Measurements from ENCODE around the gene TEPSIN.

Gene TEPSIN

GRCh38 chr17:81238815-81239713, at the start of gene TEPSIN, which contains the start of gene NDUFAF8:
Gene TEPSIN (minus strand): TSS chr17:81239055. CDS start chr17:81239033, 22 bp downstream.
Gene NDUFAF8 (plus strand): TSS chr17:81239318. CDS start chr17:81239364, 46 bp downstream.
- peak; percentile 99 for DNase-seq

DNA sequence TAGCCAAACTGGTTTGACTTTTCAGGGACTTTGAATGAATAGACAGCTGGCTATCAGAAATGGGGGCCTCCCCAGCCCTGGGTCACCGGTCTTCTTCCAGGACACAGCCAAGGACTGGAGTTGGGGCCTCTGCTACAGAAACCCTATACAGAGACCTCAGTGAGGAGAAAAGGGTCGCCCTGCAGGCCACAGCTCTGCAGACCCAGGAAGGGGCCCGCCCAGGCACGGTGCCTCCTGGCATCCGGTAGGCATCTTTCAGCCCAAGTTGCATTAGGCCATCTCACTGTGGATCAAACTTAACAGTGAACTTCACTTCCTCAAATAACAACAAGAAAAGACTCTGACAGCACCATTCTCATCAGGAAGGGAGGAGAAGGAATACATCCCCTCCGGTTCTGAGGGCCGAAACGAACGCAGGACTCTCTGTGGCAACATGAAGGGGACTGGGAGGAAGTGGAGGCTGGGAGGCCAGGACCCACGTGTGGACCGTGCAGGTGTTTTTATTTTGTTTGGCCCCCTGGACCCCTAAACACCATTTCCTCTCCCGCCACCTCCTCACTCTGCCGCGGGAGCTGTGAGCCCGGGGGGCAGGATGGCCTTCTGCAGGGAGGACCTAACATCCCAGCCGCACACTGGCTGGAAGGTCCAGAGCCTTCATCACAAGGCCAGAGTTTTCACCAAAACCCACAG, 49.0 kb upstream of the TEPSIN start:
- DNase-seq, result no peak

DNA sequence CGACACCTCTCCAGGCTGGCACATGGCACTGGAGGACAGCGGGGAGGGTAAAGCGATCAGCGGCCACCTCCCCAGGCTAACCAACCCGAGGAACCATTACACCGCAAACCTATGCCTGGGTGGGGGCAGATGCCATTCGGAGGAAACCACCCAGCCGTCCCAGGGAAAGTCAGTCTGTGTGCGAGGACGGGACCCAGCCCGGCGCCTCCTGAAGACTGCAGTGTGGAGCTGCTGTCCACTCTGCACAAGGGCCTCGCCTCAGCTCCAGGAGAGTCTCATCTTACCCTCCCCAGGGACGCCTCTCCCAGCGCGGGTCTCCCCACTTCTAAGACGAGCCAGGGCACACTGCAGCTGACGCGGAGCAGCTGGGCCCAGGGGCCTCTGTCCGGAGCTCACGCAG, 48.3 kb upstream of the TEPSIN start:
- no peak for DNase-seq

DNA sequence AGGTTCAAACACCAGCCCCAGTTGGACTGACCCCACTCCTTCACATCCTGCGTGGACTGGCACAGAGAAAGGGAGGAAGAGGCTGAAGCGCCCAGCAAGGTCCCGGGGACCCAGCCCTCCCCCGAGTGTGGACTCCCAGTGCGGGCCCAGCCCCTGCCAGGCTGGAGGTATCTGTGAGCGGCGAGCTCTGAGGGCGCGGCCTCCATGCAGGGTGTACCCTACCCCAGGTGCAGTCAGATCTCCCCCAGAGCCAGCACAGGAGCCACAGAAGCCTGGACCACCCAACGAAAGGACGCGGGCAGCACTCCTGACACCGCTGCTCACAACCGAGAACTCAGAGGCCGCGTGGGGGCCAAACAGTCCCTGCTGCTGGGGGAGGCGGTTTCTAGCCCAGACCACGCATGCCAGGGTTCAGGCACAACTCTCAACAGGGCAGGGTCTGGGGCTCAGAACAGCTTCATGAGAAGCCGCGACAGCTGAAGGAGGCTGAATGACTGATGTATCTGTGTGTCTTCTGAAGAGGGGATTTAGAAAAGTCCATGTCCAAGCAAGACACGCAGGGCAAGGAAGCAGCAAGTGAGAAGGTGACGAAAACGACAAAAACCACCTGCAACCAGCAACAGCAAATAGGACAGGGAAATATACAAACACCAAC, 47.8 kb upstream of the TEPSIN start:
- no peak for DNase-seq

DNA sequence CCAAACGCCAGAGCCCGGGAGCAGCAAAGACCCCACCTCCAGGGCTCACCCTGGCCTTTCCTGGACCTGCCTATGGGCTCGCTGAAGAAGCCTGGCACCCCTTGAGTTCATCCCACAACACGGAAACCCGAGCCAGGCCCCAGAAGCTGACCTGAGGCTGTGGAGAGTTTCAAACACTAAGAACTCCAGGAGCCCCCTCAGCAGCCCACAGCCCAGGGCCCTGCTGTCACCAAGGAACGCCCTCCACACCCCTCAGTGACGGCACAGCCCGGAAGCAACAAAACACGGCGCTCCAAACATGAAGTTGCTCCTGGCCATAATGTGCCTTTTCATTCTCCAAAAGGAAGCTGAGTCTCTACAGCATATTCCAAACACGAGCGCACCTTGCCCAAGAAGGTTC, 47.0 kb upstream of the TEPSIN start:
- no peak for DNase-seq

DNA sequence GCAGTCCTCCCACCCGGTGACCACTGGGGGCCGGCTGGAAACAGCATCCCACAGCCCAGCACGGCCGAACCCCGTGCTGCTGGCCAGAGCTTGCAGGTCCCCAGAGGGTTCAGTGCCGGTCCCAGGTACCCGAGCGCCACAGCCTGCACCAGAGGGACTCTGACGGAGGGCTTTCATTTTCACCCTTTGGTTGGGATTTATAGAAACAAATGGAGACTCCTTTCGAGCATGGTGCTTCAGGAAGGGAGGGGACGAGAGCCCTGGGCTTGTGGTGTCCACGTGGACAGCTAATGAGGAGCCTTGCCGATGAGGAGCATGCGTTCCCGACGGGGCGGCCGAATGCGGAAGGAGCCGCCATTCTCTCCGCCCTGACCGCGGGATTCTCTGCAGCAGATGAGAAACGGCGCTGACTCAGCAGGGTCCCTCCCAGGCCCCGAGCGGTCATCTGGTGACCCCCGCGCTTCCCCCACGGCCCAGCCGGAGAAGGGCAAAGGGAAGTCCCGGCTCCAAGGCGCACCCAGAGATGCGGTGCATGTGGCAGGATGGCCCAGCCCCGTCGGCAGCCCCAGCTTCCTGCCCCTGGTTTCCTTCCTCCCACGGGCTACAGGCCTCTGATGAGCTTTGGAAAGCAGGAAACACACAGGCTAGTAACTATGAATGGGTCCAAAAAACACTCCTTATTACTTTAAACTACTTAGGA, 46.5 kb upstream of the TEPSIN start:
- no peak for DNase-seq

DNA sequence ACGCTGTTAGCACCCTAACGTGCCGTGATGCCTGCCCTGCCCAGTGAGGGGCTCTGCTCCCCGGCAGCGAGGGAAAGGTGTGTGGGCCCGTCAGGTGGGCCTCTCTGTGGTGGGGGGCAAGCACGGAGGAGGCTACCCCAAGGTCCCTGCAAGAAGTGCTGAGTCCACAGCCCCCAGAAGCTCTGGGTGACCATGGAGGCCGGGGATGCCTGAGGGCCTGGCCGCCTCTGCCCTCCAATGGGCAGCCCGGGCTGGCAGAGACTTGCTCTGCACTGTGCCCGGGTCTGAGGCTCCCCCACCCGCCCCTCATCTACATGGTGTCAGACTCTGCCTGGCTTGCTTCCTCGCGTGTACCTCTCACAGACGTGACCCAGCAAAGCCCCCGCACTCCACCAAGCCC, 44.0 kb upstream of the TEPSIN start:
- no peak for DNase-seq

- DNase-seq, result no peak
Measured at GRCh38 chr17:81282141-81282540, 43.3 kb upstream of the TEPSIN start.

- DNase-seq, result no peak
Measured at GRCh38 chr17:81280571-81280970, 41.7 kb upstream of the TEPSIN start.

DNA sequence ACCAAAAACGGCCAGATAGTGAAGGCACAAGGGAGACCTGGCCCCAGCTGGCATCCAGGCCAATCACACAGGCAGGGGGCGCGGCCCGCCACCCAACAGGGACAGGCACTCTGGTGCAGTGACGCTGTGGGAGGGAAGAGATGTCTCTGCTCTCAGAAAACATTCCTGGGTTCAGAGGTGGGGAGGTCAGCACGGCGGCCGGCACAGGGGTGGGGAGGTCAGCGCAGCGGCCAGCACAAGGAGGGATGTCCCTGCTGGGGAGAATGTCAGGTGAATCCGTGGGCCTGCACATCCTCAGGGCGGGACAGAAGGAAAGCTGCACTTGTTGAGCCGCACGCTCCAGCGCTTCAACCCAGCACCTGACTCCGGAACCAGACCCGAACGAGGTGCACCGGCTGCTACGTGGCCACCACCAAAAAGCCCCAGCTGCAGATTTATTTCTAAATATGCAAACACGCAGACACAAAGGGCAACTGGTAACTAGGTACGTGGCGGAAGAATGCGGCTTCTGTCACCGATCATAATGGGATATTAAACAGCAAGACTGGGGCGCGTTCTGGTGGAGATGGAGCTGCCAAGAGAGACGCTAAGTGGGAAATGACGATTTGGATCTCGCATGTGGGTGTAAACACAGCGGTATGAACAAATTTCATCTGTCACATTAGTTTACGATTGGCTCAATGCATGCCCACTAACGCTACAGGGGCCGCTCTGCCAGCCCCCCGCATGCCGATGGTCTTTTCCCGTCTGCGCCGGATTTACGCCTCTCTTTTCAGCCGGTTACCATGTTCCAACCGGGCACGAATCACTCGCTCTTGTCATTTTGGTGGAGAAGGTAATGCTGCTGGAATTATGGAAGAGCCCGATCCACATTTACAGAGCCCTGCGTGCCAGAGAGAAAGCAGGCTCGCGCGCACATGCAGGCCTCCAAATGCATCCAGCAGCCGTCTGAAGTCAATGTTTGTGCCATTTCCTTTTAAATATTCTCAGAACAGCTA, 40.7 kb upstream of the TEPSIN start:
- DNase-seq, result no peak

GRCh38 chr17:81278831-81279230, 40.0 kb upstream of the TEPSIN start:
- DNase-seq, result no peak

DNA sequence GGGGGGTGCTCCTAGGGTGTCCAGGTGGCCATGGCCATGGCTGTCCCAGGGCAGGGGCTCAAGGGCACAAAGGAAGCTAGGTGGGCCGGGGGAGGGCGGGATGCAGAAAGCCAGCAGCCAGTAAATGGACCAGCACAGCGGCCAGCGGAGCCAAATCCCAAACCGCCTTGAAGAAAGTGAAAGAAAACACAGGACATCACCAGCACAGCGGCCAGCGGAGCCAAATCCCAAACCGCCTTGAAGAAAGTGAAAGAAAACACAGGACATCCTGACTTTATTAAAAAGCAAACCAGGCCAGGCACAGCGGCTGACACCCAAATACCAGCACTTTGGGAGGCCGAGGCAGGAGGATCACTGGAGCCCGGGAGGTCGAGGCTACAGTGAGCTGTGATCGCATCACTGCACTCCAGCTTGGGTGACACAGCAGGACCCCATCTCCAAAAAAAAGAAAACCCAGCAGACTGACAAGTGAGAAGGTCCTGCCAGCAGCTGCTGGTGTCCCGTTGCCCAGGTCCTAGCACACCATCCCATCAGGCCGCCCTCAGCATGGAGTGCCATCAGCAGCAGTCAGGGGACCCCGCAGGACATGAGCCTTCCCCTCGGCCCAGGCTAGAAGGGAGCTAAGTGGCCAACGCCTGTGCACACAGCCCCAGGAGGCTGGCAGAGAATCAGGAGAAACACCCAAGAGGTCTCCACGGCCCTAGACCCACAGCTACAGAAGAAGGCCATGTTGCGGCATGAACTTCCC, 39.3 kb upstream of the TEPSIN start:
- no peak for DNase-seq

GRCh38 chr17:81277421-81277820, 38.6 kb upstream of the TEPSIN start:
- DNase-seq, result no peak

GRCh38 chr17:81276781-81277180, 37.9 kb upstream of the TEPSIN start:
- DNase-seq, result no peak

DNA sequence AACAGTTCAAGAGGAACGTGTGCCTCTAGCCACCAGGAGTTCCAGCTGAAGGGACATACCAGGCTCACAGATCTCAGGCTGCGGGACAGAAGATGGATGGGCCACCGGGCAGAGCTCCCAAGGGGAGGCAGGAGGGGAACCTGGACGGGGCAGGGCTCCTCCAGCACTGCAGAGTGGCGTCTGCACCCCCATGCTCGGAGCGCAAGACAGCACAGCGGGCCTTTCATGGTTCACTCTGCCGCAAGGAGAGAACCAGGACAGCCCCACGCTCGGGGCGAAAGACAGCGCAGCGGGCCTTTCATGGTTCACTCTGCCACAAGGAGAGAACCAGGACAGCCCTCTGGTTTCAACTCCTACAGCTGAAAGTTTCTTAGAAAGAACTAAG, 35.6 kb upstream of the TEPSIN start:
- no peak for DNase-seq

GRCh38 chr17:81273698-81274470, 35.0 kb upstream of the TEPSIN start:
- no peak for DNase-seq

GRCh38 chr17:81272616-81273015, 33.8 kb upstream of the TEPSIN start:
- no peak for DNase-seq

DNA sequence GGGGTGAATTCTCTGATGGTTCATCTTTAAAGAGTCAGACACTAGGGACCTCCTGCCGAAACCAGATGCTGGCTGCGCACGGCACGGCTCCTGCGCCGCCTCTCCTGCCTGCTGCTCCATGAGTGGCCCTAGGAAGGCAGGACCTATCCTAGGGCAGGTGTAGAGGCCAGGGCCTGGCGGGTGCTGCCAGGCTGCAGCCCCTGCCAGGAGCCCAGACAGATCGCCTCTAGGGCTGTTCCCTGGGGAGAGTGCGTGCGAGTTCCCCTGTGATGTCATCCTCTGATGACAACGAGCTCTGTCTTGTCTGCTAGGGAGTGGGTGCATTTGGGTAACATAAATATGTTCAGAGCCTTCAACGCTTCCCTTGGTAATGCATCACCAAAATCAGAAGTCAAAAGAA, 32.4 kb upstream of the TEPSIN start:
- DNase-seq, result peak; percentile 72

- DNase-seq, result no peak
Measured at GRCh38 chr17:81270279-81270678, 31.4 kb upstream of the TEPSIN start.

DNA sequence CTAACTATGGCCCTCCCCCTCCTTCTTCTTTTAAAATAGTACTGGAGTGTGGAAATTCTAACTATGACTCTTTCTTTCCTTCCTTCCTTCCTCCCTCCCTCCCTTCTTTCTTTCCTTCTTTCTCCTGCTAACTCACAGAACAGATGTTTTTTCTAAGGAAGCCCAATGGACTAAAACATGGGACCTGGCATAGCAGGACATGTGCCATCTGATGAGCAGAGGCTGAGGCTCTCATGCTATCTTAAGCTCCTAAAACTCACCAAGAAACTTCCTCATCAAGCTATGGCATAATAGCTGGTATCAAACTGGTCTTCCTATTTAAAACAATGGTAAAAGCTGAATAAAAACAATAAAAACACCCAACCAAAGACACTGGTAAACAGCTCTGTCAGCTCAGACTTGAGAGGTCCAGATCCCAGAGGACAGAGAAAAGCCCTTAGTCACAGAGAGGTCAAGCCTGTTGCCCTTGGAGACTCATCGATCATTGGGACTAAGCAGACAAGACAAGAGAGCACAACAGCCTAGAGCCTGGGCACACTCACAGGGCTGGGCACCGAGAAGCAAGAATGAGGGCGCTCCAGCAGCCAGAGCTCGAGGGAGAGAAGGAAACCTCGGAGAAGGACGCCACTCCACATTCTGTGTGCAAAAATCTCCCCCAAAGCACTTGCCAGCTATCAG, 28.7 kb upstream of the TEPSIN start:
- DNase-seq, result no peak
